Effector memory CD8-positive, alpha-beta T cell (primary cell): ENCODE results near the gene EVI5.
"Not testable (repeated sequence)": the region's sequence is repeated elsewhere in the genome, so short reads cannot be mapped to it uniquely, and the experiment has no call there.

Experiments used
- ATAC-seq: fragments of 150-1000 bp; cut with Tn5 transposase; replicated peaks from 2 replicates; pipeline ENCODE4 v1.10.0; 2021; ENCODE audit warnings: mild to moderate bottlenecking, moderate library complexity
- DNase-seq, 3 experiments: peaks; one replicate each; pipeline ENCODE4 v3.0.0; 2021
- H3K27ac Mint-ChIP-seq, 2 donors: one replicate each; pipeline ENCODE4 v1.8.0; 2022; ENCODE audit warnings: mild to moderate bottlenecking in 2 of 2, mixed read lengths in 2 of 2, moderate library complexity in 2 of 2
- H3K27me3 Mint-ChIP-seq, 2 donors: one replicate each; pipeline ENCODE4 v1.8.0; 2022; ENCODE audit warnings: mixed read lengths in 2 of 2
- H3K36me3 Mint-ChIP-seq: one replicate; pipeline ENCODE4 v1.8.0; 2022; ENCODE audit warnings: mild to moderate bottlenecking, moderate library complexity, mixed read lengths; ENCODE audit not compliant: insufficient read depth
- H3K4me1 Mint-ChIP-seq, 2 donors: one replicate each; pipeline ENCODE4 v1.8.0; 2022; ENCODE audit warnings: low read depth in 2 of 2, mixed read lengths in 2 of 2
- H3K4me3 Mint-ChIP-seq, 2 donors: one replicate each; pipeline ENCODE4 v1.8.0; 2022; ENCODE audit warnings: mild to moderate bottlenecking in 2 of 2, mixed read lengths in 2 of 2, moderate library complexity in 2 of 2
- H3K9me3 Mint-ChIP-seq, 2 donors: one replicate each; pipeline ENCODE4 v1.8.0; 2022; ENCODE audit warnings: mixed read lengths in 2 of 2

The EVI5 gene

GRCh38 chr1:92715476-92715951 lies 69.4 kb downstream of the EVI5 start:
- DNase-seq, H3K27ac Mint-ChIP-seq, H3K4me1 Mint-ChIP-seq, H3K36me3 Mint-ChIP-seq, H3K4me3 Mint-ChIP-seq, H3K9me3 Mint-ChIP-seq, ATAC-seq: not testable (repeated sequence)
- peaks cover 54 to 69% of the 10 kb centered on the region in 2 donors for H3K27me3 Mint-ChIP-seq

GRCh38 chr1:92713939-92714338 lies 71.0 kb downstream of the EVI5 start:
- DNase-seq = no peak
- H3K9me3 Mint-ChIP-seq = no peaks in the 10 kb centered on the region
- no peak for ATAC-seq
- peaks cover 38 to 55% of the 10 kb centered on the region in 2 donors for H3K27me3 Mint-ChIP-seq
- H3K4me3 Mint-ChIP-seq = no peak overlapping the region
- no peaks in the 10 kb centered on the region for H3K4me1 Mint-ChIP-seq
- H3K36me3 Mint-ChIP-seq = no peaks in the 10 kb centered on the region
- H3K27ac Mint-ChIP-seq = no peak overlapping the region

GRCh38 chr1:92711473-92712165 lies 73.3 kb downstream of the EVI5 start:
- no peaks in the 10 kb centered on the region for H3K4me1 Mint-ChIP-seq
- DNase-seq (no peak), ATAC-seq (no peak)
- no peak overlapping the region for H3K4me3 Mint-ChIP-seq
- H3K36me3 Mint-ChIP-seq = no peaks in the 10 kb centered on the region
- no peaks in the 10 kb centered on the region for H3K9me3 Mint-ChIP-seq
- peaks cover 21 to 31% of the 10 kb centered on the region in 2 donors for H3K27me3 Mint-ChIP-seq
- H3K27ac Mint-ChIP-seq = no peak overlapping the region

GRCh38 chr1:92709738-92710137 lies 75.2 kb downstream of the EVI5 start:
- Mint-ChIP-seq H3K9me3 (no peaks in the 10 kb centered on the region), H3K36me3 (no peaks in the 10 kb centered on the region), H3K27me3 (peaks cover 6 to 14% of the 10 kb centered on the region in 2 donors), H3K4me3 (no peak overlapping the region), H3K27ac (no peak overlapping the region), H3K4me1 (no peaks in the 10 kb centered on the region)
- DNase-seq (no peak), ATAC-seq (no peak)

- DNase-seq (no peak), ATAC-seq (no peak)
- Mint-ChIP-seq H3K36me3 (no peaks in the 10 kb centered on the region), H3K4me1 (no peaks in the 10 kb centered on the region), H3K27me3 (peaks cover 12 to 24% of the 10 kb centered on the region in 2 donors), H3K27ac (no peak overlapping the region), H3K4me3 (no peak overlapping the region), H3K9me3 (no peaks in the 10 kb centered on the region)
These were observed 76.4 kb downstream of the EVI5 start for GRCh38 chr1:92708368-92708950.

- H3K36me3 Mint-ChIP-seq = no peaks in the 10 kb centered on the region
- peaks cover 12 to 24% of the 10 kb centered on the region in 2 donors for H3K27me3 Mint-ChIP-seq
- H3K4me3 Mint-ChIP-seq = no peak overlapping the region
- no peaks in the 10 kb centered on the region for H3K4me1 Mint-ChIP-seq
- H3K27ac Mint-ChIP-seq = no peak overlapping the region
- no peak for ATAC-seq
- DNase-seq = no peak
- no peaks in the 10 kb centered on the region for H3K9me3 Mint-ChIP-seq
These were observed 77.2 kb downstream of the EVI5 start for GRCh38 chr1:92707709-92708108.

DNA sequence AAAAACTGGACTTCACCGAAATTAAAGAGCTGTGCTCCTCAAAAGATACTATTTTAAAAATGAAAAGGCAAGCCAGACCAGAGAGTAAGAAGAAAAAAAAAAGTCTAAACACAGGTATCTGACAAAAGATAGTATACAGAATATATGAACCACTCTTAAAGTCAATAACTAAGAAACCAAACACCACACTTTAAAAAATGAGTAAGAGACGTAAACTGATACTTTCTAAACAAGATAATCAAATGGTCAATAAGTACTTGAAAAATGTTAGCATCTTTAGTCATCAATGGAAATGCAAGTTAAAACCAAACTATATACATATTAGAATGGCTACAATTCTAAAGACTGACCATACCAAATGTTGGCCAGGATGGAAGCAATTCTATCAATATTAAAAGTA lies 77.6 kb downstream of the EVI5 start:
- no peaks in the 10 kb centered on the region for H3K4me1 Mint-ChIP-seq
- no peak overlapping the region for H3K4me3 Mint-ChIP-seq
- no peak overlapping the region for H3K27ac Mint-ChIP-seq
- H3K36me3 Mint-ChIP-seq = no peaks in the 10 kb centered on the region
- DNase-seq = no peak
- no peak for ATAC-seq
- H3K9me3 Mint-ChIP-seq = no peaks in the 10 kb centered on the region
- H3K27me3 Mint-ChIP-seq = peaks cover 12 to 24% of the 10 kb centered on the region in 2 donors

GRCh38 chr1:92705446-92705845 lies 79.5 kb downstream of the EVI5 start:
- Mint-ChIP-seq H3K27ac (no peak overlapping the region), H3K4me1 (no peaks in the 10 kb centered on the region)

GRCh38 chr1:92701147-92701546 lies 83.8 kb downstream of the EVI5 start:
- H3K27me3 Mint-ChIP-seq = peaks cover 6 to 10% of the 10 kb centered on the region in 2 donors
- no peak overlapping the region for H3K27ac Mint-ChIP-seq
- H3K4me3 Mint-ChIP-seq = no peak overlapping the region
- no peaks in the 10 kb centered on the region for H3K36me3 Mint-ChIP-seq
- ATAC-seq = no peak
- DNase-seq = no peak
- no peaks in the 10 kb centered on the region for H3K9me3 Mint-ChIP-seq
- H3K4me1 Mint-ChIP-seq = no peaks in the 10 kb centered on the region

More at GRCh38 chr1:92705446-92705845, 79.5 kb downstream of the EVI5 start:
- DNase-seq (no peak), ATAC-seq (no peak)
- no peaks in the 10 kb centered on the region for H3K9me3 Mint-ChIP-seq
- H3K27me3 Mint-ChIP-seq = peaks cover 10 to 12% of the 10 kb centered on the region in 2 donors
- H3K36me3 Mint-ChIP-seq = no peaks in the 10 kb centered on the region
- H3K4me3 Mint-ChIP-seq = no peak overlapping the region

DNA sequence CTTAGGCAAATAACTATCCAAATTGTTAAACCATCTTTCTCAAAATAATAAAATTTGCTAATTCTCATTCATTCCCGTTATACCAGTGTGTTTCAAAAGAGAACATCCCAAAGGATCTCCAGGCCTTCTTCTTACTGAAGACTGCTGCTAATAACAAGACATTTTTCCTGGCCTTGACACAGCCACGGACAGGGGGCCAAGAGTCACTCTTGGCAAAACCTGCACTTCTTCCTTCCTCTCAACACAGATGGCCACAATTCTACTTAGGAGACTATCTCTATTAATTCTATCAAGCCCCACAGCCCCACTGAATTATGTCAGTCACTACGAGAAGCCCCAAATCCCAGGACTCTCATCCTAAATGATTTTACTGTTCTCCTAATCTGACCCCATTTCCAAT lies 86.0 kb downstream of the EVI5 start:
- no peak for ATAC-seq
- Mint-ChIP-seq H3K36me3 (no peaks in the 10 kb centered on the region), H3K27ac (no peak overlapping the region), H3K4me3 (no peak overlapping the region), H3K9me3 (no peaks in the 10 kb centered on the region), H3K27me3 (peaks cover 3 to 4% of the 10 kb centered on the region in 2 donors), H3K4me1 (no peaks in the 10 kb centered on the region)
- no peak for DNase-seq

GRCh38 chr1:92695104-92695503 lies 89.8 kb downstream of the EVI5 start:
- ATAC-seq = no peak
- H3K4me1 Mint-ChIP-seq = no peaks in the 10 kb centered on the region
- DNase-seq = no peak
- no peaks in the 10 kb centered on the region for H3K9me3 Mint-ChIP-seq
- no peaks in the 10 kb centered on the region for H3K36me3 Mint-ChIP-seq
- H3K27me3 Mint-ChIP-seq = no peaks in the 10 kb centered on the region
- H3K4me3 Mint-ChIP-seq = no peak overlapping the region
- H3K27ac Mint-ChIP-seq = no peak overlapping the region

DNA sequence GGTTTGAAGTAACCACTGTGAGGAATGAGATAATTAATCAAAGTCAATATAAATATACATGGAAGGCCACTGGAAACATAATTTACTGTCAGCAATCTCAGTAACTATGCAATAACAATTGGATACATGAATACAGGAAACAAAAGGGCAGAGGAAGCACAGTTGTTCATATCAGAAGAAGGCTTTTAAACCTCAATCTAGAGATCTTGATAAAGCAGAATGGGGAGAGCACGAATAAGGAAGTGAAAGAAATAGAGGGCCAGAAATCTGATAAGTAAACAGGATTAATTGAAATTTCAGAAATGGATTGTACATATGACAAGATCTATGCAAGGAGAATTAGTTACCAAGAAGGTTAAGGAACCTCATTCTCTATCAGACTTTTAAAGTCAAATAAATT lies 93.0 kb downstream of the EVI5 start:
- H3K27ac Mint-ChIP-seq = no peak overlapping the region
- H3K27me3 Mint-ChIP-seq = no peaks in the 10 kb centered on the region
- no peak overlapping the region for H3K4me3 Mint-ChIP-seq
- no peaks in the 10 kb centered on the region for H3K9me3 Mint-ChIP-seq
- no peaks in the 10 kb centered on the region for H3K36me3 Mint-ChIP-seq
- DNase-seq = no peak
- ATAC-seq = no peak
- H3K4me1 Mint-ChIP-seq = no peaks in the 10 kb centered on the region

- H3K4me3 Mint-ChIP-seq = no peak overlapping the region
- ATAC-seq = no peak
- no peaks in the 10 kb centered on the region for H3K4me1 Mint-ChIP-seq
- no peaks in the 10 kb centered on the region for H3K9me3 Mint-ChIP-seq
- no peak for DNase-seq
- H3K27ac Mint-ChIP-seq = no peak overlapping the region
- no peaks in the 10 kb centered on the region for H3K36me3 Mint-ChIP-seq
- peaks cover 3 to 10% of the 10 kb centered on the region in 2 donors for H3K27me3 Mint-ChIP-seq
These were observed 94.5 kb downstream of the EVI5 start for GRCh38 chr1:92690212-92690906.

- ATAC-seq (no peak), DNase-seq (no peak)
- no peaks in the 10 kb centered on the region for H3K4me1 Mint-ChIP-seq
- peaks cover 8 to 40% of the 10 kb centered on the region in 2 donors for H3K27me3 Mint-ChIP-seq
- H3K9me3 Mint-ChIP-seq = no peaks in the 10 kb centered on the region
- no peak overlapping the region for H3K27ac Mint-ChIP-seq
- peaks cover 3% of the 10 kb centered on the region for H3K36me3 Mint-ChIP-seq
- no peak overlapping the region for H3K4me3 Mint-ChIP-seq
These were observed 104.9 kb downstream of the EVI5 start for GRCh38 chr1:92679980-92680379.
